Measurements from ENCODE around the gene SNRPD2.

DNA sequence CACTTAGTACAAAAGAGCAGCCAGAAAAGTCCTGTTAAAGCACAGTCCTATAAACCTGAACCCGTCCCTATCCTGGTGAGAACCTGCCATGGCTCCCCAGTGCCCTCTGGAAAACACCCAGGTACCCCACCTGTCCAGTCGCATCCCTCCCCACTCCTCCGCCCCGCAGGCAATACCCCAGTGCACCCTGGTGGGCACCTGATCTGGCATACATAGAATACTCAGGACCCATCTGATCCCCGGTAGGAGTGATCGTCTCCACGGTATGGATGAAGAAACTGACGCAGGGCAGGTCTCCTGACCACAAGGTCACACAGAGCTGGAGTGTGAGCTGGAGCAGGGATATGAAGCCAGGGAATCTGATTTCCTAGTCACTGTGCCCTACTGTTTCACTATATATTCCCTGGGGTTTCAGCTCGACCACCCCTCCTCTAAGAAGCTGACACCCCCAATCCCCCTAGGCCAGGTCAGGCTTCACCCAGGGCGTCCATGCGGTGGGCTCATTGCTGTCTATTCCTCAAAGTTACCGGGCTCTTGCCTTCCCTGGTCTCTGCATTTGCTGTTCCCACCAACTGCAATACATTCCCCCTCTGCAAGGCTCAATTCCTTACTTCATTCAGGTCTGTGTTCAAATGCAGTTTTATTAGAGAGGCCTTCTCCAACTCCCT is 26.4 kb upstream of the SNRPD2 start:
- TF ChIP-seq, protein P1, sequence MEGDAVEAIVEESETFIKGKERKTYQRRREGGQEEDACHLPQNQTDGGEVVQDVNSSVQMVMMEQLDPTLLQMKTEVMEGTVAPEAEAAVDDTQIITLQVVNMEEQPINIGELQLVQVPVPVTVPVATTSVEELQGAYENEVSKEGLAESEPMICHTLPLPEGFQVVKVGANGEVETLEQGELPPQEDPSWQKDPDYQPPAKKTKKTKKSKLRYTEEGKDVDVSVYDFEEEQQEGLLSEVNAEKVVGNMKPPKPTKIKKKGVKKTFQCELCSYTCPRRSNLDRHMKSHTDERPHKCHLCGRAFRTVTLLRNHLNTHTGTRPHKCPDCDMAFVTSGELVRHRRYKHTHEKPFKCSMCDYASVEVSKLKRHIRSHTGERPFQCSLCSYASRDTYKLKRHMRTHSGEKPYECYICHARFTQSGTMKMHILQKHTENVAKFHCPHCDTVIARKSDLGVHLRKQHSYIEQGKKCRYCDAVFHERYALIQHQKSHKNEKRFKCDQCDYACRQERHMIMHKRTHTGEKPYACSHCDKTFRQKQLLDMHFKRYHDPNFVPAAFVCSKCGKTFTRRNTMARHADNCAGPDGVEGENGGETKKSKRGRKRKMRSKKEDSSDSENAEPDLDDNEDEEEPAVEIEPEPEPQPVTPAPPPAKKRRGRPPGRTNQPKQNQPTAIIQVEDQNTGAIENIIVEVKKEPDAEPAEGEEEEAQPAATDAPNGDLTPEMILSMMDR (IDR thresholded peaks at IDR 0.05), result no peak
- no peak for TF ChIP-seq POLR2A (IDR thresholded peaks at IDR 0.05)

Data from uterus (tissue), 2 donors.